ENCODE data around the gene LYSMD2. TPM values are rescaled to one million over a fixed set of nuclear protein-coding genes. Genes with fewer than 3 reads are reported as not detected.

LYSMD2 gene
- polyA plus RNA-seq, 3 donors = 6.5 to 16.5 (median 6.5) TPM

- no peak overlapping the region for H3K27ac ChIP-seq (ENCODE audit: low read depth, low read length)
- WGBS, 3 donors = 0 to 45% (median 0%) methylated on average over 1 of the region's 1 CpG
Observed at GRCh38 chr15:51687565-51687964, 49.9 kb downstream of the LYSMD2 start.

GRCh38 chr15:51681303-51681963 is 56.0 kb downstream of the LYSMD2 start, which contains the start of gene SCG3:
Gene SCG3, plus strand, starts transcription at chr15:51681503. Its CDS starts 253 bp downstream, at chr15:51681756.
- no peak within 1 kb of the TSS for H3K27ac ChIP-seq (ENCODE audit: low read depth, low read length)
- 2 to 5% (median 3%) methylated on average over 37 to 38 of the region's 38 CpGs for WGBS, 3 donors

GRCh38 chr15:51680321-51680720 is 57.1 kb downstream of the LYSMD2 start:
- 45 to 52% (median 51%) methylated on average over 2 of the region's 2 CpGs for WGBS, 3 donors
- H3K27ac ChIP-seq (ENCODE audit: low read depth, low read length) = no peak overlapping the region

GRCh38 chr15:51678096-51678495 is 59.4 kb downstream of the LYSMD2 start:
- 54 to 62% (median 60%) methylated on average over 2 of the region's 2 CpGs for WGBS, 3 donors
- no peak overlapping the region for H3K27ac ChIP-seq (ENCODE audit: low read depth, low read length)

- WGBS, 3 donors = 75 to 90% (median 86%) methylated on average over 2 of the region's 2 CpGs
Observed at GRCh38 chr15:51677452-51677851, 60.0 kb downstream of the LYSMD2 start.

GRCh38 chr15:51677021-51677420 is 60.4 kb downstream of the LYSMD2 start:
- WGBS, 3 donors = 87 to 100% (median 94%) methylated on average over 1 of the region's 1 CpG
- no peak overlapping the region for H3K27ac ChIP-seq (ENCODE audit: low read depth, low read length)

More at GRCh38 chr15:51677452-51677851, 60.0 kb downstream of the LYSMD2 start:
- no peak overlapping the region for H3K27ac ChIP-seq (ENCODE audit: low read depth, low read length)

GRCh38 chr15:51675234-51675633 is 62.2 kb downstream of the LYSMD2 start:
- no peak overlapping the region for H3K27ac ChIP-seq (ENCODE audit: low read depth, low read length)
- WGBS, 3 donors = 44 to 59% (median 44%) methylated on average over 1 of the region's 1 CpG

Other genes with a start within 250 kb of the LYSMD2 start
- 10 to 100 TPM in 2 of 3 donors, 1 to 10 TPM in 1; 8.2 to 30.9 (median 16.3) TPM for gene DMXL2, start 114.9 kb downstream of the LYSMD2 start, polyA plus RNA-seq
- gene SCG3, start 56.2 kb downstream of the LYSMD2 start, polyA plus RNA-seq = 1 to 10 TPM in 1 of 3 donors, under 1 TPM in 2; 0.11 to 3.8 (median 0.39) TPM
- 10 to 100 TPM in 1 of 3 donors, 1 to 10 TPM in 2; 1.2 to 28.9 (median 2.2) TPM for gene TMOD2, start 13.9 kb upstream of the LYSMD2 start, polyA plus RNA-seq
- gene TMOD3, start 92.0 kb upstream of the LYSMD2 start, polyA plus RNA-seq = 10 to 100 TPM in 1 of 3 donors, 1 to 10 TPM in 2; 5.4 to 14.6 (median 7.5) TPM
- gene LEO1, start 234.1 kb upstream of the LYSMD2 start, polyA plus RNA-seq = 10 to 100 TPM in 1 of 3 donors, 1 to 10 TPM in 2; 7.2 to 11.2 (median 9.2) TPM